Vagina (tissue), 2 donors: ENCODE measurements around the gene ISCA1. TPM values are rescaled to one million over a fixed set of nuclear protein-coding genes. Genes with fewer than 3 reads are reported as not detected.
A peak's percentile ranks its signal among the peaks of the same experiment; 100 is the strongest.

ENCODE experiments used
- DNase-seq, 2 donors: peaks; one replicate each; pipeline ENCODE4 v3.0.0-alpha.2; 2017; ENCODE audit errors: extremely low spot score in 2 of 2
- H3K27ac ChIP-seq: fragments of 200-600 bp; sonication (generic); one replicate; pipeline ENCODE4 v1.5.1; 2019
- H3K27me3 ChIP-seq: fragments of 200-600 bp; sonication (generic); one replicate; pipeline ENCODE4 v1.5.1; 2019
- H3K36me3 ChIP-seq, 2 donors: fragments of 200-600 bp; sonication (generic); one replicate each; pipeline ENCODE4 v1.5.1; 2017 to 2019
- H3K4me1 ChIP-seq: fragments of 200-600 bp; sonication (generic); one replicate; pipeline ENCODE4 v1.5.1; 2019
- H3K4me3 ChIP-seq, 2 donors: fragments of 200-600 bp; sonication (generic); 1 replicate in 1 of 2; 2 replicates in 1 of 2; pipeline ENCODE4 v1.5.1; 2016 to 2019
- H3K9me3 ChIP-seq: fragments of 200-600 bp; sonication (generic); one replicate; pipeline ENCODE4 v1.5.1; 2019
- POLR2A ChIP-seq, 2 donors: fragments of 450-650 bp; IDR thresholded peaks; one replicate each; pipeline ENCODE4 v1.6.1; 2017; ENCODE audit warnings: antibody characterized with exemption in 2 of 2, mild to moderate bottlenecking in 2 of 2, moderate library complexity in 2 of 2
- POLR2AphosphoS5 ChIP-seq, 2 donors: sonication (generic); formaldehyde crosslinking; IDR thresholded peaks; one replicate each; pipeline ENCODE4 v1.9.0; 2017; ENCODE audit warnings: antibody characterized with exemption in 2 of 2, mild to moderate bottlenecking in 2 of 2, low read depth in 1 of 2; ENCODE audit not compliant: insufficient read depth in 1 of 2
- intact Hi-C: fragments of 100-400 bp; cut with DNase I; formaldehyde crosslinking; loops from one replicate; pipeline ENCODE4 v1.15.1; 2023
- total RNA-seq: library from RNA; depleted of rRNA; stranded (reverse); fragments of >200 nt; gene quantifications from one replicate; pipeline ENCODE4 v1.2.3, GENCODE V29; 2016
- TF ChIP-seq, protein P1 (sequence below), 3 experiments: fragments of 450-650 bp in 2 of 3; fragments of 200-600 bp in 1 of 3; sonication (generic) in 1 of 3; IDR thresholded peaks; one replicate each; pipeline ENCODE4 v1.5.1; 2017 to 2019; ENCODE audit warnings: antibody characterized with exemption in 3 of 3, mild to moderate bottlenecking in 2 of 3, moderate library complexity in 2 of 3

Gene ISCA1
- total RNA-seq, 1 donor from 2014 or later = 20.4 TPM

DNA sequence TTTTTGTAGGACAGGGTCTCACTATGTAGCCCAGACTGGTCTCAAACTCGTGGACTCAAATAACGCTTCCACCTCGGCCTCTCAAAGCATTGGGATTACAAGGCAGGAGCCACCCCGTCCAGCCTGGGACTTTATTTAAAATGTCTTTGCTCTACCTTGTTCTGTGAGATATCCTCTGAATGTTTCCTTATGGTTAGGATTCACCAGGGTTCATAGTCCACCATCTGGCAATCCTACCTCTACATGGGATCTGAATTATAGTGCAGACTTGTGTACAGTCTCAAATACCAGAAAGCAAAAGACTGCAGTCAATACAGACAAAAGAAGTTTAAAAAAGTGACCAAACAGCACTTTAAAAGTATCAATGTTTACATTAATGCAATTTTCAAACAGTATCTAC is 10.1 kb downstream of the ISCA1 start:
- TF ChIP-seq POLR2A (IDR thresholded peaks at IDR 0.05) (no peak), POLR2AphosphoS5 (IDR thresholded peaks at IDR 0.05; ENCODE audit: insufficient read depth in 1 of 2, low read depth in 1 of 2) (no peak)
- TF ChIP-seq, protein P1, sequence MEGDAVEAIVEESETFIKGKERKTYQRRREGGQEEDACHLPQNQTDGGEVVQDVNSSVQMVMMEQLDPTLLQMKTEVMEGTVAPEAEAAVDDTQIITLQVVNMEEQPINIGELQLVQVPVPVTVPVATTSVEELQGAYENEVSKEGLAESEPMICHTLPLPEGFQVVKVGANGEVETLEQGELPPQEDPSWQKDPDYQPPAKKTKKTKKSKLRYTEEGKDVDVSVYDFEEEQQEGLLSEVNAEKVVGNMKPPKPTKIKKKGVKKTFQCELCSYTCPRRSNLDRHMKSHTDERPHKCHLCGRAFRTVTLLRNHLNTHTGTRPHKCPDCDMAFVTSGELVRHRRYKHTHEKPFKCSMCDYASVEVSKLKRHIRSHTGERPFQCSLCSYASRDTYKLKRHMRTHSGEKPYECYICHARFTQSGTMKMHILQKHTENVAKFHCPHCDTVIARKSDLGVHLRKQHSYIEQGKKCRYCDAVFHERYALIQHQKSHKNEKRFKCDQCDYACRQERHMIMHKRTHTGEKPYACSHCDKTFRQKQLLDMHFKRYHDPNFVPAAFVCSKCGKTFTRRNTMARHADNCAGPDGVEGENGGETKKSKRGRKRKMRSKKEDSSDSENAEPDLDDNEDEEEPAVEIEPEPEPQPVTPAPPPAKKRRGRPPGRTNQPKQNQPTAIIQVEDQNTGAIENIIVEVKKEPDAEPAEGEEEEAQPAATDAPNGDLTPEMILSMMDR (IDR thresholded peaks at IDR 0.05) = no peak
- Histone ChIP-seq H3K36me3 (peaks cover 0 to 32% of the 10 kb centered on the region in 2 donors), H3K4me3 (no peak overlapping the region), H3K27ac (no peak overlapping the region), H3K27me3 (no peaks in the 10 kb centered on the region), H3K4me1 (peaks cover 24% of the 10 kb centered on the region), H3K9me3 (no peaks in the 10 kb centered on the region)
- DNase-seq = no peak
- intact Hi-C loops = no loop called here

DNA sequence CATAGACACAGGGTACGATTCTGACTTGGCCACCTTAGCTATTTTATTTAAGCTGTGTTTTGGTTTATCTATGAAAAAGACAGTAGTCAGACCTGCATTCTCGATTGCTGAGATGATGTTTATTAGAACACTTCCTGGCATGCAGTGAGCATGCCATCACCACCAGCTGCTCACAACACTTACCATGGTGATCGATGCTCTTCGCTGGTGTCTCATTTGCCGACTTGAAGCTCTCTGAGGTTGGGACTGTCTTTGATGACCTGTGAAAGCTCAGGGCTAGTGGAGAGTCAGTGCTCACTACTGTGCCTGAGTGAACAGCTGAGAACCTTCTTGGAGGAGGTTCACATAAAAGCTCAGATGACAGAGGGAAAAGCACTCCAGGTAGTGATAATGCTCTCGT is 18.5 kb downstream of the ISCA1 start:
- intact Hi-C loops = no loop called here
- Histone ChIP-seq H3K4me3 (no peak overlapping the region), H3K9me3 (no peaks in the 10 kb centered on the region), H3K27me3 (no peaks in the 10 kb centered on the region), H3K27ac (no peak overlapping the region), H3K4me1 (no peaks in the 10 kb centered on the region), H3K36me3 (peaks cover 0 to 11% of the 10 kb centered on the region in 2 donors)
- no peak for TF ChIP-seq POLR2AphosphoS5 (IDR thresholded peaks at IDR 0.05; ENCODE audit: insufficient read depth in 1 of 2, low read depth in 1 of 2)
- TF ChIP-seq, protein P1 (IDR thresholded peaks at IDR 0.05) = no peak
- TF ChIP-seq POLR2A (IDR thresholded peaks at IDR 0.05) = no peak
- no peak for DNase-seq

DNA sequence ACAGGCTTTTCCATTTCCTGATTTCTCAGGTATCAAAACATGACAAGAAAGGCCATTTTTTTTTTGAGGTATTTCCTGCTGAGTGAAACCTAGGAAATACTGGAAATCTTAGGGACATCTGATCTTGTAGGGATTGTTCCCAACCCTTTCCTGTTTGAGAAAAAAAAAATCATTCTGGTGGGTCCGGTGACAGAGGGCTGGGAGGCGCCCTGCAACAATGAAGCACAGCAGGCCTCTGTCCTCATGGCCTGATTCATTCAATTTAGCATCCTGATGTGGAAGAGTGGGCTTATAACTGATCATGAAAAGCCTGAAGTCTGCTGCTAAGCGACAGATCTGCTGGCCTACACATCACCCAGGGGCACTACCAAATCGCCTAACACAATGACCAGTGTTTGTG is 19.8 kb downstream of the ISCA1 start:
- Histone ChIP-seq H3K27ac (no peak overlapping the region), H3K27me3 (no peaks in the 10 kb centered on the region), H3K4me3 (no peak overlapping the region), H3K36me3 (peaks cover 0 to 11% of the 10 kb centered on the region in 2 donors), H3K4me1 (no peaks in the 10 kb centered on the region), H3K9me3 (no peaks in the 10 kb centered on the region)
- intact Hi-C loops = no loop called here
- TF ChIP-seq, protein P1 (IDR thresholded peaks at IDR 0.05) = no peak
- TF ChIP-seq POLR2A (IDR thresholded peaks at IDR 0.05) (no peak), POLR2AphosphoS5 (IDR thresholded peaks at IDR 0.05; ENCODE audit: insufficient read depth in 1 of 2, low read depth in 1 of 2) (peak in 1 of 2 donors; percentile 62)
- no peak for DNase-seq

DNA sequence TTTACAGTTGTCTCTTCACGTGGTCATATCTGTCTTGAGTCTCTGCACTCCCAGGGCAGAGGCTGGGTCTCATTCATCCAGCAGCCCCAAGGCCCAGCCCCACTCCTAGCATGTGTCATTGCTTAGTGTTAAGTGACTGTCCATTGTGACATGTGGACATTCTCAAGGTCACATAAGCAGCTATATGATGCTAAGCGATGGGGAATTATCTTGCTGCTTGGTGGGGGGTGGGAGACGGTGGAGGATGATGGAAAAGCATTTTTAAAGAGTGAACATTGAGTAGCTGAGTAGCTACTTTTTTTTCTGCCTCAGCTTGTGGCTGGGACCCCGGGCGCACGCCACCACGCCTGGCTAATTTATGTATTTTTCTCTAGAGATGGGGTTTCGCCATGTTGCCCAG is 22.8 kb downstream of the ISCA1 start, which contains the start of gene C9orf153:
TSS of gene C9orf153 (minus strand) at position 101 of the 400 bp plus-strand sequence. CDS start 30,054 bp downstream, outside the sequence.
- intact Hi-C loops = no loop called here
- no peak for DNase-seq
- Histone ChIP-seq H3K36me3 (peaks cover 0 to 11% of the 10 kb centered on the region in 2 donors), H3K27me3 (no peaks in the 10 kb centered on the region), H3K4me3 (no peak within 1 kb of the TSS), H3K9me3 (no peaks in the 10 kb centered on the region), H3K4me1 (no peaks in the 10 kb centered on the region), H3K27ac (no peak within 1 kb of the TSS)
- TF ChIP-seq POLR2A (IDR thresholded peaks at IDR 0.05) (no peak), POLR2AphosphoS5 (IDR thresholded peaks at IDR 0.05; ENCODE audit: insufficient read depth in 1 of 2, low read depth in 1 of 2) (no peak)
- TF ChIP-seq, protein P1 (IDR thresholded peaks at IDR 0.05) = no peak

DNA sequence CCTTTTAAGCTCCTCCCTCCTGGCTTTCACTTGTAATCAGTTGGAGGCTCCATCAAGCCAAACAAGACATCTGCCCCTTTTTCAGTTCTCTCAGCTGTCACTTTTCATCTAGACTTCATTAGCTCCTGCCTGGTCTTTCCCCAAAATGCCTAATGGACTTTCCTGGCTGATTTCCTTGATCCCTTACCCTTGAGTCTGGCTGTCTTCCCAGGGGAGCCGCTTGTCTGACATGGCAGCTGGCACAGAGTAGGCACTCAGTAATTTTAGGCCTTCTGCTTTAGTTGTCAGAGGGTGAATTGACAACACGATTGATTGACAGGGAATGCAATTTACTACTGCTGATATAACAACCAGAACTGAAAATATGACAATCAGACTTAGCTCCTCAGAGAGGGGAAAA is 24.9 kb downstream of the ISCA1 start:
- Histone ChIP-seq H3K9me3 (no peaks in the 10 kb centered on the region), H3K4me1 (no peaks in the 10 kb centered on the region), H3K36me3 (no peaks in the 10 kb centered on the region), H3K27me3 (no peaks in the 10 kb centered on the region), H3K27ac (no peak overlapping the region), H3K4me3 (no peak overlapping the region)
- no peak for DNase-seq
- TF ChIP-seq POLR2A (IDR thresholded peaks at IDR 0.05) (no peak), POLR2AphosphoS5 (IDR thresholded peaks at IDR 0.05; ENCODE audit: insufficient read depth in 1 of 2, low read depth in 1 of 2) (no peak)
- TF ChIP-seq, protein P1 (IDR thresholded peaks at IDR 0.05) = no peak
- intact Hi-C loops = no loop called here
